HG03066 (cell line): ENCODE data around the gene VSIG10L2.

ENCODE experiments used
- ATAC-seq: cut with Tn5 transposase; IDR thresholded peaks from one replicate; pipeline ENCODE4 v1.9.1; 2021; ENCODE audit warnings: low read depth; ENCODE audit not compliant: unreplicated experiment

VSIG10L2 gene

DNA sequence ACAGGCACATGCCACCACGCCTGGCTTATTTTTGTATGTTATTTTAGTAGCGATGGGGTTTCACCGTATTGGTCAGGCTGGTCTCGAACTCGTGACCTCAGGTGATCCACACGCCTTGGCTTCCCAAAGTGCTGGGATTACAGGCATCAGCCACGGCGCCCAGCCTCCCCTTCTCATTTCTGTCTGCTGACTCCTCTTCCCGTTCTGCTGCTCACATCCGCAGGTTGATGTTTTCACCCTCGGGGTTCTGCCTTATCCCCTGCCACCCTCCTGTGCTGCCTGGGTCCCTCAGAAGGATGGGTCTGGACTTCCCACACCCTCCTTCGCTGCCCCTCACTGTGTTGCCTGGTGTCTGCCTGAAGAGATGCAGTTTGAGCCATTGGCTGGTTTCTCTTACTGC is 19.2 kb upstream of the VSIG10L2 start:
- ATAC-seq = no peak

- no peak for ATAC-seq
Measured at GRCh38 chr11:125929445-125930075, 16.3 kb upstream of the VSIG10L2 start.

DNA sequence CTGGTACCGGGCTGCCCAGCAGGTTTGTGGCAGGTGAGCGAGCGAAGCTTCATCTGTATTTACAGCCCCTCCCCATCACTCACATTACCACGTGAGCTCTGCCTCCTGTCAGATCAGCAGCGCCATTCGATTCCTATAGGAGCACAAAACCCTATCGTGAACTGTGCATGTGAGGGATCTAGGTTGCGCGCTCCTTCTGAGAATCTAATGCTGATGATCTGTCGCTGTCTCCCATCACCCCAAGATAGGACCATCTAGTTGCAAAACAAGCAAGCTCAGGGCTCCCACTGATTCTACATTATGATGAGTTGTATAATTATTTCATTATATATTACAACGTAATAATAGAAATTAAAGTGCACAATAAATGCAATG is 15.8 kb upstream of the VSIG10L2 start:
- no peak for ATAC-seq

- no peak for ATAC-seq
Measured at GRCh38 chr11:125931116-125931515, 14.7 kb upstream of the VSIG10L2 start.

DNA sequence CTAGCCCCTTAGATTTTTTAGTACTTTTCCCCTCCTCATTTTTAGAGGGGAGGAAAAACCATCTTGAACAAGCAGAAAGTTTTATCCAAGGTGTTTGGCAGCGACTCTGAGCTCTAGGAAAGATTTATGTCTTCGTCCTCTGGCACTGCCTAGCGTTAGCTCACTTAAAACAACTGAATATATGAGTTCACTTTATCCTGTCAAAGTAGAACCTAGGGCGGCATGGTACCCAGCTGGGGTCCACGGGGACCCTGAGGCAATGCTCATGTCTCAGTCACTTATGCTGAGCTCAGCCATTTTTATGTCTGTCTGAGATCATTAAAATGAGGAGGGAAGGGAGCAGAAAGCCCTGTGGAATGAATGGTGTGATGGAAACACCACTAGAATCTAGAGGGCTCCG is 14.2 kb upstream of the VSIG10L2 start:
- no peak for ATAC-seq

- ATAC-seq = no peak
Measured at GRCh38 chr11:125932301-125932700, 13.5 kb upstream of the VSIG10L2 start.

DNA sequence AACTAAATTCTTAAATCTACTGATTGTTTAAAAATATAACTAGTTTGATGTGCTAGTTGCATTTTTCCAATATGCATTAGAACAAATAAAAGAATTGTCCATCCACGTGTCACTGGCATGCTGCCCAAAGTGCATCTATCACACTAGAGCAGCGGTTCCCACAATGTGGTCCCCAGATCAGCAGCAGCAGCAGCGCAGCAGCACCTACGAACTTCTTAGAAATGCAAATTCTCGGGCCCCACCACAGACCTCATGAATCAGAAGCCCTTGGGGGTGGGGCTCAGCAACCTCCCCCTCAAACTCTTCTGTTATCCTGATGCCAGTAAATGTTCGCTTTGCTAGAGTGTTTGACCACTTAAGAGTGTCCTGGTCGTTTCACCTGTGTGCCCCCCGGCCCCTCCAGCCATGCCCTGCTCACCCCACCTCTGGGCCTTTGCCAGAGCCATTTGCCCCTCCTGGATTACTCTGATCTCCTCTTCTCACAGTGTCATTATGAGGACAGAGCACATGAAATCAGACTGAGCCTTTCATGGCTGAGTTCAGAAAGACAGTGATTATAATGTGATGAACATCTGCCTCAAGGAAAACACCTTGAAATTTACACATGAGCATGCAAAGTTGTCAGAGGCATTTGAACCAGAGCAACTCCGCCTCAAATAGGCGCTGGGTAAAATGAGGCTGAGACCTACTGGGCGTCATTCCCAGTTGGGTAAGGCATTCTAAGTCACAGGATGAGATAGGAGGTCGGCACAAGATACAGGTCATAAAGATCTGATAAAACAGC is 12.6 kb upstream of the VSIG10L2 start:
- ATAC-seq = no peak

DNA sequence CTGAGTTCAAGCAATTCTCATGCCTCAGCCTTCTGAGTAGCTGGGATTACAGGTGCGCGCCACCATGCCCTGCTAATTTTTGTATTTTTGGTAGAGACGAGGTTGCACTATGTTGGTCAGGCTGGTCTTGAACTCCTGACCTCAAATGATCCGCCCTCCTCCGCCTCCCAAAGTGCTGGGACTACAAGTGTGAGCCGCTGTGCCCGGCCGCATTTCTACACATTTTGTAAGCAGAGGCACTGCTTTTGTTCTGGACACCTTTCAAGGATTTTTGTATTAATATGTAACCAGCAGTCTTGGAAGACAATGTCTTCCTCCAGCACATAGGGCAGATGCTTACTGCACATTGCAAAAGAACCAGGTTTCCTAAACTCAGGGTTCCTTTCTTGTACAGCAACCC is 11.4 kb upstream of the VSIG10L2 start:
- no peak for ATAC-seq

DNA sequence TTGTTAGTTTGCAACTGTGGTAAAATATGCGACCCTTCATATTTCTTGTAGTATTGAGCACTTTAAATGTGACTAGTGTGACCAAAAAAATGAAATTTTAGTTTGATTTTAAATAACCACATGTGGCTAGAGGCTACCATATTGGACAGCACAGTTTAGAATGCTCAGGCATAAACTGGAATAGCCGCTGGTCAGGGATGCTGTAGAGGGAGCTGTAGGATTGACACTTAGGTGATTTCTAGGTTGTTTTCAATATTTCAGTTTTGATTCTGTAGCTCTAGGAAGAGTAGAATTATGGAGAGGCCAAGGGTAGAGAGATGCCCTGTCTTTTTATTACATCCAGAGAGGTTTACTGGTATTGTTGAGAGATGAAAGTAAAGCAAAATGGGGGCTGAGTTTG is 10.8 kb upstream of the VSIG10L2 start:
- no peak for ATAC-seq

DNA sequence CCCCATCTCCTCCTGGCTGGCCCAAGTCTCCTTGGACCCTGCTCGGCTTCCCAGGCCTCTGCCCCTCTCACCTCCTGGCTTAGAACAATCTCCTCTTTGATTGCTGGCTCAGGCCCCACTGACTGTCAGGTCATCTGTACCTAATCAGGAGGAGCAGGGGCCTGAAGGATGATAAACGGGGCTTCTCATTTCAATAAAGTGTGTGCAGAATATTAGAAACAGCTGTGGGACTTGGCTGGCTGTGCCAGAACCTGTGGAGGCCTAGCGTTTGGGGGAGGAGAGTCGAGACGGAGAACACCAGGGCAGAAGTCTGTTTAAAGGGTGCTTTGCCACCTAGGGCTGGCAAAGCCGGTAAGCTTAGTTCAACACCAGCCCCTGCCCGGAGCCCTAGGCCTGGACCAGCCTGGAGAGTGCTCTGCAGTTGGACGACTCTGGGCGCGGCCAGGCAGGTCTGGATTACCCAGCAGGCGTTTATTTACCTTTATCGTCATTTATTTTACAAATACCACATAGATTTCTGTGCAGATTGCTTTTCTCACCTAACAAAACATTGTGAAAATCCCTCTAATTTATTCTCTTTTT is 10.1 kb upstream of the VSIG10L2 start:
- no peak for ATAC-seq

DNA sequence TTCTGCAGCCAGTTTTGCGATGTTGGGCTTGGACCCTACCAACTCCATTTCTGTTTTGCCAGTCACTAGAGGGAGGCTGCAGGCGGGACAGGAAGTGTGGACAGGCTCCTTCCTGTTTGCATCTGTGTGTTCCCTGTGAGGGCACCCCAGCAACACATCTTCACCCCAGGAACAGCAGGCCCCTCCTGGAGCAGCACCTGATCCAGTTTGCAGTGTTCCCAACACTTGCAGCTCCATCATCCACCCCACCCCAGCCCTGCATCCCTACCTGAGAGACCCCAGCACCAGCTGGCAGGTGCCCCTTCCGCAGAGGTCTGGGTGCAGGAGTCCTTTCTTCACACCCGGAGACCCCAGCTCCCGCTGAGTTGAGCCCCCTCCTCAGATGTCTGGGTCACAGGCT is 7.4 kb upstream of the VSIG10L2 start:
- ATAC-seq = no peak

- no peak for ATAC-seq
Measured at GRCh38 chr11:125939081-125939521, 6.7 kb upstream of the VSIG10L2 start.

DNA sequence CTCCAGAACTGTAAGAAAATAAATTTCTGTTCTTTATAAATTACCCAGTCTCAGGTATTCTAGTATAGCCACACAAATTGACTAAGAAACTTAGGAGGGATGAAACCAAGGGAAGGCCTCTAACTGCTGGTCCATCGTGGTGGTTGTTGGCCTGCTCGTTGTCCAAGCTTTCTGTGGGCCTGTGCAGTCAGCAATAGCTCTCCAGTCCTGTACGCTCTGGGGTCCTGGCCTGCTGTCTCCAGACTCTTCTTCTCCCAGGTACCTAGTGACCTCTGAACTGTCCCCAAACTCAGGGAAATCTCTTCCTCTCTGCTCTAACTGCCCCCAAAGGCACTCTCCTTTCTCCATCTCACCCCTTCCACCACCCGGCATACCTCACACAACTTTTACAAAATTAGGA is 5.7 kb upstream of the VSIG10L2 start:
- no peak for ATAC-seq

GRCh38 chr11:125941267-125941618 is 4.6 kb upstream of the VSIG10L2 start:
- no peak for ATAC-seq

DNA sequence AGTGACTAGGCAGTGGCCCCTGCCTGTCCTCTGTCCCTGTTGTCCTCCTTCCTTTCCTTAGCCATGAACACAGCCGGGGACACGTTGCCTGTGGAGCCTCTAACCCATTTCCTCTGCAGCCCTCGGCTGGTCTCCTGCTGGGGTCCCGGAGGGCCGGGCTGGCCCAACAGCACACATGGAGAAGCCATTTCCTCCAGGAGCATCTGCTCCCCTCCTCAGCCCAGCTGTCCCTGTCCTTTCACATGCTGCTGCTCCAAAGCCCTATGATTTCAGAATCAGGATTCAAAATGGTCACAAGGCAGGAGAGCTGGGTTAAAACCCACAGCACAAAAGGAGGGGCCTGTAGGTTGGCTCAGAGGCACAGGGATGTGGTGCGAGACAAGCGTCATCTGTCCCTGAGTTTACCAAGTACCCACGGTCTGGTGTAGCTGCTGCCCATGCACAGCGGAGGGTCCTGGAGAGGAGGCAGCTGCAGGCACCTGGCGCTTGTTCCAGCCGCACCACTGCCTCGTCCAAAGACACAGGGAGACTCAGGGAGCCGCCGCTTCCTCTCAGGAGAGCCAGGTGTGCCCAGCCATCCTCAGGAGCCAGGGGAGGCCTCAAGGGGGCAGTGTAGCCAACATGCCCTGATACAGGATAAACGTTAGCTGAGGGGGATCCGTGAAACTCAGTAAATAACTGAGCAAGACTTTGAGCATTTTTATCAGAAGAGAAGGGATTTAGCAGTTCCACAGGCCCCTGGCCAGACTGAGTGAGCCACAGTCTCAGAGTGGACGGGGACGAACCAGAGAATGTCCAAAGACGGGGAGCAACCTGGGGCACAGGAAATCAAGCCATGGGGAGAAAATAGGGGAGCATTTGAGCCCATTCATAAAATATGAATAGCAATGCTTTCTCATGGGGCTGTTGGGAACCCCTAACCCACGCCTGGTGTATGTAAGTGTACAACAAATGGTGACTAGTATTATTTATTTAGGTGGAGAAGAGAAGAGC is 3.9 kb upstream of the VSIG10L2 start:
- ATAC-seq = no peak

- ATAC-seq = no peak
Measured at GRCh38 chr11:125942771-125943428, 2.9 kb upstream of the VSIG10L2 start.

DNA sequence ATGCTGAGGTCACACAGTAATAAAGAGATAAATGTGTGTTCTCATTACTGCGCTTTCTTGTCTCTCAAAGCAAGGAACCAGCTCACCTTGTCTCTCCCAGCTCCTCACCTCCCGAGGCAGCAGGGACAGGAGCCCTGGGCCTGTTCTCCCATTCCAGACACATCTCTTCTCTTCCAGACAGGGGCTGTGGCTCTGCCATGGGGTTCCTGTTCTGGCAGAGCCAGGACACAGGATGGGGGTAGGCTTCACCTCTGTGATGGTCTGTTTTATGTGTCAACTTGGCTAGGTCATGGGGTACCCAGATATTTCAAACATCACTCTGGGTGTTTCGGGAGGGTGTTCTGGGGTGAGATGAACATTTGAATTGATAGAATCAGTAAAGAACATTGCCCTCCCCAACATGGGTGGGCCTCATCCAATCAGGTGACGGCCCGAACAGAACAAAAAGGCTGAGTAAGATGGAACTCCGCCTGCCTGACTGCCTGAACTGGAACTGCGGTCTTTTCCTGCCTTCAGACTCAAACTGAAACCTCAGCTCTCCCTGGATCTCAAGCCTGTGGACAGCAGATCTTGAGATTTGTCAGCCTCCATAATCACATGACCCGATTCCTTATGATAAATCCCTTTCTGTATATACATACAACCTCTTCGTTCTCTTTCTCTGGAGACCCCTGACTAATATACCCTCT is 2.0 kb upstream of the VSIG10L2 start:
- ATAC-seq = no peak

GRCh38 chr11:125944350-125945010 is 1.4 kb upstream of the VSIG10L2 start:
- no peak for ATAC-seq
